Smooth muscle cell (in vitro differentiated cells): ENCODE data around the gene CEP41. TPM values are rescaled to one million over a fixed set of nuclear protein-coding genes. Genes with fewer than 3 reads are reported as not detected.

ENCODE experiments used
- DNase-seq: peaks from one replicate; lab custom pipeline; 2025; ENCODE audit not compliant: unreplicated experiment; lab: John Stamatoyannopoulos, UW
- H2AFZ ChIP-seq: fragments of 200-600 bp; sonication (generic); 2 replicates; pipeline ENCODE4 v1.6.0; 2016; ENCODE audit warnings: antibody characterized with exemption, low read depth, mild to moderate bottlenecking
- H3F3A ChIP-seq: fragments of 200-600 bp; sonication (generic); 2 replicates; pipeline ENCODE4 v1.6.0; 2017; ENCODE audit warnings: antibody characterized with exemption, low read depth
- H3K27ac ChIP-seq: fragments of 200-600 bp; sonication (generic); 2 replicates; pipeline ENCODE4 v1.5.1; 2016; ENCODE audit warnings: low read depth, mild to moderate bottlenecking
- H3K27me3 ChIP-seq: fragments of 200-600 bp; sonication (generic); 2 replicates; pipeline ENCODE4 v1.6.1; 2016; ENCODE audit warnings: low read depth, mild to moderate bottlenecking
- H3K36me3 ChIP-seq: fragments of 200-600 bp; sonication (generic); 2 replicates; pipeline ENCODE4 v1.5.1; 2016; ENCODE audit warnings: low read depth
- H3K4me1 ChIP-seq: fragments of 200-600 bp; sonication (generic); 2 replicates; pipeline ENCODE4 v1.5.1; 2016; ENCODE audit warnings: low read depth
- H3K4me2 ChIP-seq: fragments of 200-600 bp; sonication (generic); 2 replicates; pipeline ENCODE4 v1.6.0; 2016; ENCODE audit warnings: mild to moderate bottlenecking
- H3K4me3 ChIP-seq: fragments of 200-600 bp; sonication (generic); 2 replicates; pipeline ENCODE4 v1.5.1; 2016; ENCODE audit warnings: mild to moderate bottlenecking
- H3K79me2 ChIP-seq: fragments of 200-600 bp; sonication (generic); 2 replicates; pipeline ENCODE4 v1.6.0; 2016; ENCODE audit warnings: low read depth, mild to moderate bottlenecking
- H3K9ac ChIP-seq: fragments of 200-600 bp; sonication (generic); 2 replicates; pipeline ENCODE4 v1.6.0; 2016; ENCODE audit warnings: low read depth
- H3K9me3 ChIP-seq: fragments of 200-600 bp; sonication (generic); replicated peaks from 2 replicates; pipeline ENCODE4 v1.5.1; 2016; ENCODE audit warnings: low read depth
- H4K20me1 ChIP-seq: fragments of 200-600 bp; sonication (generic); 2 replicates; pipeline ENCODE4 v1.6.0; 2016; ENCODE audit warnings: low read depth
- CTCF ChIP-seq: fragments of 200-600 bp; sonication (generic); IDR thresholded peaks from 2 replicates; pipeline ENCODE4 v1.5.1; 2017; ENCODE audit warnings: borderline replicate concordance, mild to moderate bottlenecking, antibody characterized with exemption; ENCODE audit not compliant: insufficient read depth, poor library complexity, severe bottlenecking
- WGBS: methylation state at CpG from one replicate; pipeline ENCODE4 v1.1.7; 2016; ENCODE audit warnings: low lambda C conversion rate; 5-methylcytosine and 5-hydroxymethylcytosine counted together
- polyA plus RNA-seq: library from polyadenylated mRNA; unstranded; fragments of >200 nt; fragmentation: Nextera tagmentation; extraction: Ambion mirVana; gene quantifications from 2 replicates; pipeline ENCODE4 v1.2.1, GENCODE V29; 2016
- total RNA-seq: library from RNA; depleted of rRNA; stranded (reverse); fragments of >200 nt; gene quantifications from 2 replicates; pipeline ENCODE4 v1.2.3, GENCODE V29; 2014

CEP41 gene
- total and polyA plus RNA-seq, 2 experiments from 2014 or later: 18.3 to 35.1 TPM

GRCh38 chr7:130369831-130370550, 70.8 kb downstream of the CEP41 start:
- H3K4me2 ChIP-seq: peak overlapping the region; percentile 41
- peaks cover 38% of the 10 kb centered on the region for H3F3A ChIP-seq
- peak overlapping the region; percentile 68 for H3K9ac ChIP-seq
- no peak overlapping the region for H3K4me3 ChIP-seq
- no peaks in the 10 kb centered on the region for H3K36me3 ChIP-seq
- WGBS: 54% methylated on average over 3 of the region's 3 CpGs
- no peaks in the 10 kb centered on the region for H3K27me3 ChIP-seq
- H3K9me3 ChIP-seq: no peaks in the 10 kb centered on the region
- H3K27ac ChIP-seq: peak overlapping the region; percentile 95
- H3K79me2 ChIP-seq: no peaks in the 10 kb centered on the region
- DNase-seq: no peak
- no peak overlapping the region for H2AFZ ChIP-seq
- no peaks in the 10 kb centered on the region for H4K20me1 ChIP-seq
- TF ChIP-seq CTCF: no peak
- H3K4me1 ChIP-seq: peaks cover 27% of the 10 kb centered on the region

GRCh38 chr7:130369110-130369711, 71.6 kb downstream of the CEP41 start:
- Histone ChIP-seq H4K20me1 (no peaks in the 10 kb centered on the region), H3K4me2 (peak overlapping the region; percentile 3), H3F3A (peaks cover 39% of the 10 kb centered on the region), H2AFZ (no peak overlapping the region), H3K9ac (peak overlapping the region; percentile 68), H3K4me3 (no peak overlapping the region), H3K9me3 (no peaks in the 10 kb centered on the region), H3K79me2 (no peaks in the 10 kb centered on the region), H3K4me1 (peaks cover 32% of the 10 kb centered on the region), H3K36me3 (no peaks in the 10 kb centered on the region), H3K27me3 (no peaks in the 10 kb centered on the region), H3K27ac (peak overlapping the region; percentile 95)
- 45% methylated on average over 10 of the region's 10 CpGs for WGBS
- DNase-seq: no peak
- TF ChIP-seq CTCF: no peak

GRCh38 chr7:130367836-130368746, 72.7 kb downstream of the CEP41 start:
- Histone ChIP-seq H3K9me3 (no peaks in the 10 kb centered on the region), H3K4me1 (peaks cover 35% of the 10 kb centered on the region), H3K27me3 (no peaks in the 10 kb centered on the region), H3F3A (peaks cover 42% of the 10 kb centered on the region), H3K4me2 (no peak overlapping the region), H3K9ac (no peak overlapping the region), H2AFZ (no peak overlapping the region), H3K36me3 (no peaks in the 10 kb centered on the region), H3K79me2 (no peaks in the 10 kb centered on the region), H4K20me1 (no peaks in the 10 kb centered on the region), H3K27ac (peak overlapping the region; percentile 95), H3K4me3 (no peak overlapping the region)
- 97% methylated on average over 19 of the region's 19 CpGs for whole genome bisulfite sequencing
- DNase-seq: no peak
- no peak for TF ChIP-seq CTCF
